ENCODE data around the gene CSF3.
"Not testable (repeated sequence)": the region's sequence is repeated elsewhere in the genome, so short reads cannot be mapped to it uniquely, and the experiment has no call there.

Gene CSF3

DNA sequence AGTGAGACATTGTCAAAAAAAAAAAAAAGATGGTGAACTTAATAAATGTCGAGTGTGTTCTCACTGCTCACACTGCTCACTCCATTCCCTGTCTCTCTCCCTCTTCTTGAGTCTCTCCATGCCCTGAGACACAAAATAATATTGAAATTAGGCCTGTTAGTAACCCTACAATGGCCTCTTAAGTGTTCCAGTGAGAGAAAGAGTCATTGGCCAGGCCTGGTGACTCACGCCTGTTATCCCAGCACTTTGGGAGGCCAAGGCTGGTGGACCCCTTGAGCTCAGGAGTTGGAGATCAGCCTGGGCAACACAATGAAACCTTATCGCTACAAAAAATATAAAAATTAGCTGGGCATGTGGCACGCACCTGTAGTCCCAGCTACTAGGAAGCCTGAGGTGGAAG is 16.2 kb upstream of the CSF3 start:
- DNase-seq: no peak

DNA sequence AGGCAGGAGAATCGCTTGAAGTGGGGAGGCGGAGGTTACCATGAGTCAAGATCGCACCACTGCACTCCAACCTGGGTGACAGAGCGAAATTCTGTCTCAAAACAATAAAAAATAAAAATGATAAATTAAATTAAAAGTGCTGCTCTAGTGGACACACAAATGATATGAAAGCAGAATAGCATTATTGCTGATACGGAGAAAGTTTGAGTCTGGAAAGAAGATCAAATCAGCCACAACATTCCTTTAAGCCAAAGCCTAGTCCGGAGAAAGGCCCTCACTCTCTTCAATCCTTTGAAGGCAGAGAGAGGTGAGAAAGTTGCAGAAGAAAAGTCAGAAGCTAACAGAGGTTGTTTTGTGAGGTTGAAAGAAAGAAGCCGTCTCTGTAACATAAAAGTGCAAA is 15.1 kb upstream of the CSF3 start:
- no peak for DNase-seq

DNA sequence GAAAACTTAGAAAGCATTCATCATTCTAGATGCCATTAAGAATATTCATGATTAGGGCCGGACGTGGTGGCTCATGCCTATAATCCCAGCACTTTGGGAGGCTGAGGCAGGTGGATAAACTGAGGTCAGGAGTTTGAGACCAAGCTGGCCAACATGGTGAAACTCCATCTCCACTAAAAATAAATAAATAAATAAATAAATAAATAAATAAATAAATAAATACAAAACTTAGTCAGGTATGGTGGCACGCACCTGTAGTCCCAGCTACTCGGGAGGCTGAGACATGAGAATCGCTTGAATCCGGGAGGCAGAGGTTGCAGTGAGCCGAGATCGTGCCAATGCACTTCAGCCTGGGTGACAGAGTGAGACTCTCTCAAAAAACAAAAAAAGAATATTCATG is 13.9 kb upstream of the CSF3 start:
- DNase-seq: not testable (repeated sequence)

DNA sequence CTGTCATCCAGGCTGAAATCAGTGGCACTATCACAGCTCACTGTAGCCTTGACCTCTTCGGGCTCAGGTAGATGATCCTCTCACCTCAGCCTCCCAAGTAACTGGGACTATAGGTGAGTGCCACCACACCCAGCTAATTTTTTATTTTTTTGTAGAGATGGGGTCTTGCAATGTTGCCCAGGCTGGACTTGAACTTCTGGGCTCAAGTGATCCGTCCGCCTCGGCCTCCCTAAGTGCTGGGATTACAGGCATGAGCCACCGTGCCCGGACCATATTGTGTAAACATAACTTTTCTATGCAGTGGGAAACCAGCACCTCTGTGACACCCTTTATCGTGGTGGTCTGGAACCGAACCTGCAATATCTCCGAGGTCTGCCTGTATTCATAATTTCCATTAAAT is 11.2 kb upstream of the CSF3 start:
- no peak for DNase-seq

DNA sequence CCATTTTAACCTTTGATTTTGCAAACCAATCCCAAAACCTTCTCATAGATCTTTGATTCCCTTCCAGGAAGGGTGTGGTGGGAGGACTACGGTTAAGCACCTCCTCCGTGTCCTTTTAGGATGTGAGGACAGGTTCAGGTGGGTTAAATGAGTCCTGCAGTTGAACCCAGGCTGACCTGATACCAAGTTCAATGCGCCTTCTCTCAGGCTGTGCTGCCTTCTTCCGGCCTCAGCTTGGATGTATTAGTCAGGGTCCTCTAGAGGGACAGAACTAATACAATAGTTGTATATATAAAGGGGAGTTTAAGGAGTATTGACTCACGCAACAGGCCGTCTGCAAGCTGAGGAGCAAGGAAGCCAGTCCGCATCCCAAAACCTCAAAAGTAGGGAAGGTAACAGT is 10.5 kb upstream of the CSF3 start:
- no peak for DNase-seq

DNA sequence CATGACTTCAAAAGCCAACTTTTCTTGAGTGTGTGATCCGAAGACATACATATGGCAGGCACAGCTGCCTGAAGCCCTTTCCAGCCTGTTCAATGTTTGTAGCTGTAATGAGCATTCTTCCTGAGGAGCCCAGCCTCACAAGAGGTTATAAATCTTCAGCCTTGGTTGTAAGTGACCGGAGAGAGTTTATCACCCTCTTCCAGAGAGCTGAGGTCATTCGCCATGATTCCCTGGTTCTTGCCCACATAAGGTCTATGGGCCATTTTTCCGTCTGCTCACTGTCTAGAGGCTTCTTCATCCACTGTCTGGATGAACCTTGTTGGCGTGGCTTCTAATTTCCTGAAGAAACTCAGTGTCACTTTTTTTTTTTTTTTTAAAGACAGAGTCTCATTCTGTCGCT is 9.7 kb upstream of the CSF3 start:
- DNase-seq: no peak

DNA sequence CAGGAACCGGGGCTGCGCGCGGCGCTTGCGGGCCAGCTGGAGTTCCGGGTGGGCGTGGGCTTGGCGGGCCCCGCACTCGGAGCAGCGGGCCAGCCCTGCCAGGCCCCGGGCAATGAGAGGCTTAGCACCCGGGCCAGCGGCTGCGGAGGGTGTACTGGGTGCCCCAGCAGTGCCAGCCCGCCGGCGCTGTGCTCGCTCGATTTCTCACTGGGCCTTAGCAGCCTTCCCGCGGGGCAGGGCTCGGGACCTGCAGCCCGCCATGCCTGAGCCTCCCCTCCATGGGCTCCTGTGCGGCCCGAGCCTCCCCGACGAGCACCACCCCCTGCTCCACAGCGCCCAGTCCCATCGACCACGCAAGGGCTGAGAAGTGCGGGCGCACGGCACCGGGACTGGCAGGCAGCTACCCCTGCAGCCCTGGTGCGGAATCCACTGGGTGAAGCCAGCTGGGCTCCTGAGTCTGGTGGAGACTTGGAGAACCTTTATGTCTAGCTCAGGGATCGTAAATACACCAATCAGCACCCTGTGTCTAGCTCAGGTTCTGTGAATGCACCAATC is 4.2 kb upstream of the CSF3 start:
- DNase-seq: not testable (repeated sequence)

DNA sequence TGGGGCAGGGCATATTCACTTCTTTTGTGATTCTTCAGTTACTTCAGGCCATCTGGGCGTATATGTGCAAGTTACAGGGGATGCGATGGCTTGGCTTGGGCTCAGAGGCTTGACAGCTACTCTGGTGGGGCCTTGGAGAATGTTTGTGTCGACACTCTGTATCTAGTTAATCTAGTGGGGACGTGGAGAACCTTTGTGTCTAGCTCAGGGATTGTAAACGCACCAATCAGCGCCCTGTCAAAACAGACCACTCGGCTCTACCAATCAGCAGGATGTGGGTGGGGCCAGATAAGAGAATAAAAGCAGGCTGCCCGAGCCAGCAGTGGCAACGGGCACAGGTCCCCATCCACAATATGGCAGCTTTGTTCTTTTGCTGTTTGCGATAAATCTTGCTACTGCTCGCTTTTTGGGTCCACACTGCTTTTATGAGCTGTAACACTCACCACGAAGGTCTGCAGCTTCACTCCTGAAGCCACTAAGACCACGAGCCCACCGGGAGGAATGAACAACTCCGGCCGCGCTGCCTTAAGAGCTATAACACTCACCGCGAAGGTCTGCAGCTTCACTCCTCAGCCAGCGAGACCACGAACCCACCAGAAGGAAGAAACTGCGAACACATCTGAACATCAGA is 3.1 kb upstream of the CSF3 start:
- not testable (repeated sequence) for DNase-seq

DNA sequence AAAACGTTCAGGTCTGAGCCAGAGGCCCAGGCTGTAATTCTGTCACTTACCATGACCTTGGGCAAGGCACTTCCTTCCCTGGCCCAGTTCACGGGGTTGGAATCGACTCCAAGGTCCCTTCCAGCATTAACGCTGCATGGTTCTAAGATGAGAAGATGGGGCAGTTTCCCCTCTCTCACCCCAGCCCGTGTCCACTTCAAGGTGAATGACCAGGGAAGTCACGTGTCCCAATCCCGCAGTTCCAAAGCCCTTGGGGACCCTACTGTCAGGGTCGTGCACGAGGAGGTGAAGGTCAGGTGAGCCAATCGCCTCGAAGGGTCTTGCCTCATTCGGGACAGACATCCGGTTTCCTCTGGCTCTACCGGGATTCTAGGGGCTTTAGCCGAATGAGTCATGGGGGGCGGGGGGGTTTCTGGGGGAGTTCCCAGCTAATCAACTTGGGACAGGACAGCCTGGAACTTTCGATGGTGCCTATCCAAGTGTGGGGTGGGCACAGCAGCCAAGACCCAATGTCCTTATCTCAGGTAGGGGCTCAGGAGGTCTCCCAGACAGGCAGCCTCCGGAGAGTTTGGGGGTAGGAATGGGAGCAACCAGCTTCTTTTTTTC is 762 bp upstream of the CSF3 start:
- no peak for DNase-seq

DNA sequence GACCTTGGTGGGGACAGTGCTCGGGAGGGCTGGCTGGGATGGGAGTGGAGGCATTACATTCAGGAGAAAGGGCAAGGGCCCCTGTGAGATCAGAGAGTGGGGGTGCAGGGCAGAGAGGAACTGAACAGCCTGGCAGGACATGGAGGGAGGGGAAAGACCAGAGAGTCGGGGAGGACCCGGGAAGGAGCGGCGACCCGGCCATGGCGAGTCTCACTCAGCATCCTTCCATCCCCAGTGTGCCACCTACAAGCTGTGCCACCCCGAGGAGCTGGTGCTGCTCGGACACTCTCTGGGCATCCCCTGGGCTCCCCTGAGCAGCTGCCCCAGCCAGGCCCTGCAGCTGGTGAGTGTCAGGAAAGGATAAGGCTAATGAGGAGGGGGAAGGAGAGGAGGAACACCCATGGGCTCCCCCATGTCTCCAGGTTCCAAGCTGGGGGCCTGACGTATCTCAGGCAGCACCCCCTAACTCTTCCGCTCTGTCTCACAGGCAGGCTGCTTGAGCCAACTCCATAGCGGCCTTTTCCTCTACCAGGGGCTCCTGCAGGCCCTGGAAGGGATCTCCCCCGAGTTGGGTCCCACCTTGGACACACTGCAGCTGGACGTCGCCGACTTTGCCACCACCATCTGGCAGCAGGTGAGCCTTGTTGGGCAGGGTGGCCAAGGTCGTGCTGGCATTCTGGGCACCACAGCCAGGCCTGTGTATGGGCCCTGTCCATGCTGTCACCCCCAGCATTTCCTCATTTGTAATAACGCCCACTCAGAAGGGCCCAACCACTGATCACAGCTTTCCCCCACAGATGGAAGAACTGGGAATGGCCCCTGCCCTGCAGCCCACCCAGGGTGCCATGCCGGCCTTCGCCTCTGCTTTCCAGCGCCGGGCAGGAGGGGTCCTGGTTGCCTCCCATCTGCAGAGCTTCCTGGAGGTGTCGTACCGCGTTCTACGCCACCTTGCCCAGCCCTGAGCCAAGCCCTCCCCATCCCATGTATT is 1.1 kb downstream of the CSF3 start:
- DNase-seq: no peak

DNA sequence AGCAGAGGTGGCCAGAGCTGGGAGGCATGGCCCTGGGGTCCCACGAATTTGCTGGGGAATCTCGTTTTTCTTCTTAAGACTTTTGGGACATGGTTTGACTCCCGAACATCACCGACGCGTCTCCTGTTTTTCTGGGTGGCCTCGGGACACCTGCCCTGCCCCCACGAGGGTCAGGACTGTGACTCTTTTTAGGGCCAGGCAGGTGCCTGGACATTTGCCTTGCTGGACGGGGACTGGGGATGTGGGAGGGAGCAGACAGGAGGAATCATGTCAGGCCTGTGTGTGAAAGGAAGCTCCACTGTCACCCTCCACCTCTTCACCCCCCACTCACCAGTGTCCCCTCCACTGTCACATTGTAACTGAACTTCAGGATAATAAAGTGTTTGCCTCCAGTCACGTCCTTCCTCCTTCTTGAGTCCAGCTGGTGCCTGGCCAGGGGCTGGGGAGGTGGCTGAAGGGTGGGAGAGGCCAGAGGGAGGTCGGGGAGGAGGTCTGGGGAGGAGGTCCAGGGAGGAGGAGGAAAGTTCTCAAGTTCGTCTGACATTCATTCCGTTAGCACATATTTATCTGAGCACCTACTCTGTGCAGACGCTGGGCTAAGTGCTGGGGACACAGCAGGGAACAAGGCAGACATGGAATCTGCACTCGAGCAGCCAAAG is 2.3 kb downstream of the CSF3 start:
- no peak for DNase-seq

DNA sequence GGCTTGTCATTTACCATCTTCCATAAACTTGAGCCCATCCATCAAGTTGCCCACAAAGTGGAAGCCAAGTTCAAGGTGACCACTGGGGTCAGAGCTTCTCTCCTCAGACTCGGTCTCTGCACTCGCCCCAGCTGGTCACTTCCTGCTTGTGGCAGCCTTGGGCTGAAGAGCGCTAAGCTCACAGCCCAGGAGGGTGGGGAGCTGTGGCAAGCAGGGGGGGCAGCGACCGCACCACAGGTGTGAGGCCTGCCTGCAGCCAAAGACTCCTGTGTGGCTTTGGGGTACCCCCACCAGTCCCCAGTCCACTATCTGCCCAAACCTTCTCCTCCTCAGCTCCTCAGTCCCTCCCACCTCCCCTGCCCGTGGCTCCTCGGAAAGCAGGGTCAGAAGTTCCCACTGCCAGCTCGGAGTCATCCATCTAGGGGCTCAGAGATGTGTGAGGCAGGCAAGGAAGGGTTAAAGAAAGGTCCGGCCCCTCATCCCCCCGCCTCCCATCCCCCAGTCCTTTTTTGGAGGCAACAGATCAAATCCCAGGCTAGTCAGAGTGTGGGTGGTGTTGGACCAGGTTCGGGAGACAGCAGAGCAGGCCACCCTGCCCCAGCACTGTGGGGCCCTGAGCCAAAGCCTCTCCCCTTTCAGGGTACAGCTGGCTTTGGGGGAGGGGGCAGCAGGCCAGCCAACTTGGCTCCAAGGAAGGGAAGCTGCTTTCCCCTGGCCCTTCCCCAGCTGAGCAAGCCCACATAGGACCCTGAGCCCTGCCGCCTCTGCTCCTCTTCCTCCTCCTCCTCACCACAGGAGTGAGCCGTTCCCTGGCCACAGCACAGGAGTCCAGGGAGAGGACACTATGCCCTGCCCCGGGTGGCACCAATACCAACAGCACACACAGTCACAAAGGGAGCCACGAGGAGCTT is 3.2 kb downstream of the CSF3 start:
- DNase-seq: no peak

DNA sequence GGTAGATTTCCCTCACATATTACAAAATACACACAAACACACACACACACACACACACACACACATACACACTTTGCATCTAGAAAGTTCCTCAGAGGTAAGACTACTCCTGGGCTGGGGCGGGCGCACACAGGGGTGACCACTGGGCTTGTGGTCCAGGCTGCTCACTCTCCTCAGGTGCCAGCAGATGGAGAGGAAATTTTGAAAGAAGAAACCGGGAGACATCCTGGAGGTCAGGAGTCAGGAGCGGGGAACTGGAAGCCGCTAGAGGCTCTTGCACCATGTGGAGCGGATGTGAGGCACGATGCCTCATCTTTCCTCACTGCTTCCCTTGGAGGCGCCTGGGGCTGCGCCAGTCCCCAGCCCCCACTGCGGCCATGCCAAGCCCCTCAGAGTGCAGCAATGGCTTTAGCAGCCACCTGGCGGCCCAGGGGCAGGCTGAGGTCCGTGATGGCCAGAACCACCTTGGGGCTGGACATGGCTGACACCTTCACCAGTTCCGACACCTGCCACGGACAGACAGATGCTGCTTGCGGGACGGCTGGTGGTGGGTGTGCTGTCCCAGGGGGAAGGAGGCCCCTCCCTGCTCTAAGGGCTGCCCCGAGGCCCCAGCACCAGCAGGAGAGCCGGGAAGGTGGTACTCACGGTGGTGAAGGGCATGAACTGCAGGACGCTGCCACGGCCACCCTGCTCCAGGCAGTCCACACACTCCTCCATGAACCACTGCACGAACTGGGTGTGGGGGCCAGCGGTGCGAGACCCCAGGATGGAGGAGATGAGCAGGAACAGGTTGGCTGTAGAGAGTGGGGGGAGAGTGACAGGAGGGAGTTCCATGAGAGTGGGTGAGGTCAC is 4.1 kb downstream of the CSF3 start:
- DNase-seq: no peak

DNA sequence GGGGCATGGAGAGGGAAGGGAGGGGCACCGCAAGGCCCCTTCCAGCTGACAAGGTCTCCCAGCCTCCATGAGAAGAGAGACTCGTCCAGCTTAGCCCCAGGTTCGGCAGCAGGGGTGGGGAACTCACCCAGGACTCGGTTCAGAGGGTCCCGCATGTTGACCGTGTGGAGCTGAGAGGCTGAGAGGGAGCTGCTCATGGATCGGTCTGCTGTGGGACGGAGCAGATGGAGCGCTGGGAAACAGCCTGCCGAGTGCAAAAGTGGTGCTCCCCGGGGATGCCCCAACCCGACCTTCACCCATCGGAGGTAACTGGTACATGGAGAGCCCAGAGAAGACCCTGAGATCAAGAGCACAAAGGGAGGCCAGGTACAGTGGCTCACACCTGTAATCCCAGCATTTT is 4.9 kb downstream of the CSF3 start:
- no peak for DNase-seq

DNA sequence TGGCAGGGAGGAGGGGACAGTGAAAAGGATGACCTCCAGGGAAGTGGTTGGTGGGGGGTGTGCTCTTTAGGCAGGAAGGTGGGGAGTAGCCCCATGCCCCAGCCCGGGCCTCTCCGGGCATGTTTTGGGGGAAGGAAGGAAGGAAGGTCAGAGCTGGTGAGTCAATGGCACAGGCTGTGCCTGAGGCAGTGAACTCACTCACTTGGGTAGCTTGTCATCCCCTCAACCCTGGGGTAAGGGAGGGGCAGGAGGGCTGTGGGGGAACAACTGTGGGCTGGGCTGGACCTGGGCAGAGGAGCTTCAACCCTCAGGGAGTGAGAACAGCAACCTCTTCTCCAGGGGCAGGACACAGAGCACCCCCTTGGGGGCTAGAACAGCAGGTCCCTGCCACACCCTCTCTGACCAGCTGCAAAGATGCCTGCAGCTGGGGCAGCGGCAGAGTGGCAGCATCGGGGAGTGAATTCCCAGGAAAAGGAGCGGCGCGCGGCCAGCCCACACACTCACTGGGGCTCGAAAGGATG is 6.3 kb downstream of the CSF3 start:
- no peak for DNase-seq

DNA sequence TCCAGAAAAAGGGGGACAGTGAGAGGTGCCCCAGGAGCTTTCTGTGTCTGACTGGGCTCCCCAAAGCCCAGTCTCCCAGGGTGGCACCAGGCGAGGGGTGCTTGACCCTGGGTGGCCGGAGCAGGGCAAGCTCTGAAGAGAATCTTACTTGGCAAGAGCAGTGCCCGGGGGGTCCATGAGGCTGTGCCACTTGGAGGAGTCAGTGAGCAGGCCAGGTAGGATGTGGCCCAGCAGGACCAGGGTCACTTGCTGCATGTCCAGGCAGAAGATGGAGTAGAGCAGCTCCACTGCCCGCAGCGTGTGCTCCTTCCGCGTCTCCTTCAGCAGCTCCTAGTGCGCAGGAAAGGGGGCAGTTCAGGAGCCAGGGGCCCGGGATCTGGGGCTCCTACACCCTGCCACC is 7.3 kb downstream of the CSF3 start:
- no peak for DNase-seq

DNA sequence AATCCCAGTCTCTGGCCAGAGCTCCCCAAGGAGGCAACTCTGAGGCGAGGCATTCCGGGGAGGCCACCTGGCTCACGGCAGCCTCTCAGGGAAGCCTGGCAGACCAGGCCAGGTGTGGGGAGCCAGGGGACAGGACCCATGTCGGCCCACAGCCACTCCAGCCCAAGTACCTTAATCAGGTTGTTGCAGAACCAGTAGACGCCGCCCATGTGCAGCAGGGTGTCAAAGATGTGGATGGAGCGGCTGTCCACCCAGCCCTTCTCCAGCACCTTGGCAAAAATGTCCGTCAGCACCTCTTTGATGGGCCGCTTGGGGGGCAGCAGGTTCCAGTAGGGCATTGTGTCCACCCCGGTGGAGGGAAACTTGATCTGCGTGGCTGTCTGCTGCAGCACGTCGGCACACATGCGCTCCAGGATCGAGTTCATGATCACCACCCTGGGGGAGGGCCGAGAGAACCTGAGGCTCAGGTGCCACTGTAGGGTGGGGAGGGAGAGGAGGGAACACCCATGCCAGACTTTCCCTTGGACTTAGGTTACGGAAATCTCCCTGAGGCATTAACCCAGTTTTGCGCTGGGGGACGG is 7.8 kb downstream of the CSF3 start:
- DNase-seq: no peak

DNA sequence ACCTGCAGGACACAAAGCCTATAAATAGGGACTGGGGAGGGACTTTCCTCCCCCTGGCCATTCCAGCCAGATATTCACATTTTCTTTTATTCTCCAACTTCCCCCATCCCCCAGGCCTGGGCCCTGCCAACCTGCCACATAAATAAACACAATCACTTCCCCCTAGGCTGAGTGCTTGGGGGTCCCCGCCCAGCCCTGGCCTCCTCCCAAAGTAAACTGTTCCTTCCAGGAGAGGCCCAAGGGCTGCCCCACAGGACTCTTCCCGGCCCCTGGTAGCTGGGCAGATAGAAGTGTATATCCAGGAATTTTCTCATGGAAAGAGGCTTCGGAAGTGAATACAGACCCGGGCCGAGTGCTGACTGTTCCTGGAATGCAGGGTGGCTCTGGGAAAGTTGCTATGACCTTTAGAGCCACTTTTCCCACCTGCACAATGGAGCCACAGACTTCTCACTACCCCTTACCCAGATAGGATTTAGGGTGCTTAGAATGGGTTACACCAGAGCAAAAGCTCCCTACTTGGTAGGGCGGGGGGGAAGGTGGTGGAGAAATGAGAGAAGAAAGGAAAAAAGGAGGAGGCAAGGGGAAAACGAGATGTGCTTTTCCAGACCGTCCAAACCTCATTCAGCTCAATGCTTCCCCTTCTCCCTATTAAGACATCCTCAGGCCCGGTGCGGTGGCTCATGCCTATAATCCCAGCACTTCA is 8.5 kb downstream of the CSF3 start:
- DNase-seq: no peak

DNA sequence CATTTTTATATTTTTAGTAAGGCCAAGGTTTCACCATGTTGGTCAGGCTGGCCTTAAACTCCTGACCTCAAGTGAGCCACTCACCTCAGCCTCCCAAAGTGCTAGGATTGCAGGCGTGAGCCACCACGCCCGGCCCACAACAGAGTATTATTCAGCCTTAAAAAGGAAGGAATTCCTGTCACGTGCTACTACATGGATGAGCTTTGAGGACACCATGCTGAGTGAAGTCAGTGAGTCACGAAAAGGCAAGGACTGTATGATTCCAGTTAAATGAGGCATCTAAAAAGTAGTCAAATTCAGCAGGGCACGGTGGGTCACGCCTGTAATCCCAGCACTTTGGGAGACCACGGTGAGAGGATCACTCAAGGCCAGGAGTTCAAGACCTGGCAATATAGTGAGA is 9.7 kb downstream of the CSF3 start:
- DNase-seq: no peak

DNA sequence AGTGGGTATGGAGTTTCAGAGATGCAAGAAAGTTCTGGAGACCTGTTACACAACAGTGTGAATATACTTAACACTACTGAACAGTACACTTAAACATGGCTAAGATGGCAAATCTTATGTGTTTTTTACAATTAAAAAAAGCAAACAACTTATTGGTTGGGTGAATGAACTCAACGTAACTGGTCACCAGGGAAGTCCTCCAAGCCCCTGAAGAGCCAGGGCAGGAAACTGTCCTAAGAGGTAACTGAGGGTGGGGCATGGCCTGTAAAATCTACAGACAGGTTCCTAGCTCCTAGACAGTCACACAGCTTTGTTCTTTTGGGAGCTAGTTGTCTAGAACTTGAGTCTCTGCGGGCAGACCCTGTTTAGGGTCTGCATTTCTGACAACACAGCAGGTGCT is 10.3 kb downstream of the CSF3 start:
- DNase-seq: no peak
